ENCODE measurements around the gene OPRL1.
"Not testable (repeated sequence)": the region's sequence is repeated elsewhere in the genome, so short reads cannot be mapped to it uniquely, and the experiment has no call there.

The OPRL1 gene

GRCh38 chr20:64087226-64087825 lies 7.4 kb downstream of the OPRL1 start:
- DNase-seq, result not testable (repeated sequence)

- DNase-seq, result not testable (repeated sequence)
These were observed 8.7 kb downstream of the OPRL1 start for GRCh38 chr20:64088586-64088985.

GRCh38 chr20:64090165-64090564 lies 10.3 kb downstream of the OPRL1 start:
- DNase-seq, result no peak

- DNase-seq, result no peak
These were observed 11.5 kb downstream of the OPRL1 start for GRCh38 chr20:64091340-64091739.

DNA sequence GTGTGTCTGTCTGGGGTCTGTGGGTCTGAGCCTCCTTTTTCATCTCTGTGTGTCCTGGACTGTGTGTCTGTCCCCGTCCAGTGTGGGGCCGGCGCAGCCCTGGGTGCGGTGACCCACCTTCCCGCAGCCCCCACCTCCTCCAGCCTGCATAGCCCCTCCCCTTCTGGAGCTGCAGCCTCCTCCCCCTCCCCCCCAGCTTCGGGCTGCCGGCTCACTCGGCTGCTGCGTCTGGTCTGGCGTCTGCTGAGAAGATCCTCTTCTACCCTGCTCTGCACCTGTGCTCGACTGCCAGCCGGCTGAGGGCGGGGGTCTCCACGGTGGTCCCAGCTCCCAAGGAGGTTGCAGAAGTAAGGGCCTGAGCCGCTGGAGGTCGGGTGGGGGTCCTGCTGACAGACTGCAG lies 11.9 kb downstream of the OPRL1 start:
- DNase-seq, result no peak

- DNase-seq, result no peak
These were observed 12.6 kb downstream of the OPRL1 start for GRCh38 chr20:64092258-64093012.

DNA sequence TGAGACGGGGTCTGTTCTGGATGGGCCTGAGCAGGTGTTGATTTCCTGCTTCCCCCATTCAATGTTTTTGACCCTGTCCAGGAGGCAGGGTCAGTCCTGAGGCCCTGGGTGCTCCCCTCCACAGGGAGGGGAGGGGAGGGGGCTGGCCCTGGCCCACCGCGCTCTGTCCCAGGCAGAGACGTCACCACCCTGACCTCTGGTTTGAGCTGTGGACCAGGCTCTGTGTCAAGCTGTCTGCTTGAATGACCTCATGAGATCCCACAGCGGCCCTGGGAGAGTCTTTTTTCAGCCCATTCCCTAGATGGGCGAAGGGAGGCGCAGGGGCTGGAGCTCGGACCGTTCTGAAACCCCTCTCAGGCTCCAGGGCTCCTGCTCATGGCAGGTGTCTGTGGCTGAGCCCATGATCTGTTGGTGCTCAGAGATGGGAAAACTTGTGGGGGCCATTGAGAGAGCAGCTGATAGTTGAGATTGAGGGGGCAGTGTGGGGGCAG lies 13.2 kb downstream of the OPRL1 start:
- no peak for DNase-seq

GRCh38 chr20:64095455-64095854 lies 15.6 kb downstream of the OPRL1 start:
- no peak for DNase-seq

GRCh38 chr20:64095927-64096326 lies 16.0 kb downstream of the OPRL1 start:
- DNase-seq, result no peak

DNA sequence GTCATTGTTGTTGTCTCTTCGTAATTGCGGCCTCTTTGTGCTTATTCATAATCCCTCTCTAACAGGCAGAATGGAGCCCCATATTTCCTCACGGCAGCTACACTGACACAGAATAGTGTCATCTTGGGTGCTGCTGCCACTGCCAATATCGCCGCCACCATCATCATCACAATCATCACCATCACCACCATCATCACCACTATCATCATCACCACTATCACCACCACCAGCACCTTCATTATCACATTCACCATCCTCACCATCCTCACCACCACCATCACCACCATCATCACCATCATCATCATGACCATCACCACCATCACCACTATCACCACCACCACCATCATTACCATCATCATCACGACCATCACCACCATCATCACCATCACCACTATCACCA lies 16.7 kb downstream of the OPRL1 start:
- DNase-seq, result no peak

DNA sequence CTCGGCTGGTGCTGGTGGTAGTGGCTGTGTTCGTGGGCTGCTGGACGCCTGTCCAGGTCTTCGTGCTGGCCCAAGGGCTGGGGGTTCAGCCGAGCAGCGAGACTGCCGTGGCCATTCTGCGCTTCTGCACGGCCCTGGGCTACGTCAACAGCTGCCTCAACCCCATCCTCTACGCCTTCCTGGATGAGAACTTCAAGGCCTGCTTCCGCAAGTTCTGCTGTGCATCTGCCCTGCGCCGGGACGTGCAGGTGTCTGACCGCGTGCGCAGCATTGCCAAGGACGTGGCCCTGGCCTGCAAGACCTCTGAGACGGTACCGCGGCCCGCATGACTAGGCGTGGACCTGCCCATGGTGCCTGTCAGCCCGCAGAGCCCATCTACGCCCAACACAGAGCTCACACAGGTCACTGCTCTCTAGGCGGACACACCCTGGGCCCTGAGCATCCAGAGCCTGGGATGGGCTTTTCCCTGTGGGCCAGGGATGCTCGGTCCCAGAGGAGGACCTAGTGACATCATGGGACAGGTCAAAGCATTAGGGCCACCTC lies 18.7 kb downstream of the OPRL1 start:
- no peak for DNase-seq

GRCh38 chr20:64099086-64099786 lies 19.4 kb downstream of the OPRL1 start:
- DNase-seq, result no peak

- DNase-seq, result no peak
These were observed 20.1 kb downstream of the OPRL1 start for GRCh38 chr20:64099880-64100565.

DNA sequence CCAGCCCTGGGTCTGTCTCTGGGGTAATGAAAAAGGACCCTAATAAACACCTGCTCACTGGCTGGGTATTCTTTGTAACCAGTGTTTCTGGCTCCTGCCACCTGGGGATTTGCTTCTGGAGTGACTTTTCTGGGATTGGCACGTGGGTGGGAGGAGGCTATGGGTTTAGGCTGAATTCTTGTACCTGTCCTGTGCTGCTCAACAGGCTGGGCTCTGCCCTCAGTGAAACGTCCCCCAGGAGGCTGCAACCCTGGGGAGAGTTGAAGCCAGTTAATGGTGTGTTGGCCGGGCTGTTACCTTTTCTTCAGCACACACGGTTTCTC lies 20.6 kb downstream of the OPRL1 start:
- DNase-seq, result no peak

DNA sequence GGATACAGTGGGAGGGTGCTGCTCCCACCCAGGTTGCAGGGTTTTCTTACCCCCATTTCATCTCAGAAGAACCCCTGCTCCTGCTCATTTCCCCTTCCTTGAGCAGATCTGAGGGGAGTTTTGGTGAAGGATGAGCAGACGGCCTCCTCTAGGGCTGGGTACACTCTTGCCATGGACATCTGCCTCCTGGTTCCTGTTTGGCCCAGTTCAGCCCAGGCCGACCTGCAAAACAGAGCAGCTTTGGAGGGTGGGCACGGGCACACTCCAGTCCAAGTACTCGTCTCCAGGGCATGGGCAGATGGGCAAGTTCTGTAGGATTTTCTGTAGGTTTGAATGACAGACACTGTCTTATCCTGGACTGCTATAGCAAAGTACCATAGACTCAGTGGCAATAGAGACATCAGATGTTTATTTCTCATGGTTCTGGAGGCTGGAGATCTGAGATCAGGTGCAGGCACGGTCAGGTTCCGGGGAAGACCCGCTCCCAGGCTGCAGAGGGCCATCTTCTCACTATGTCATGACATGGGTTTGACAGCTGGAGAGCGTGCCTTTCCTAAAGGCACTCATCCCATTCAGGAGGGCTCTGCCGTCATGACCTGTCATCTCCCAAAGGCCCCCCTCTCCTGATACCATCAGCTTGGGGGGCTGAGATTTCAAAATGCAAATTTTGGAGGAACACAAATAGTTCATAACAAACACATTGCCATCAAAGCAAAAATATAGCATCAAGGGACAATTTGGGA lies 21.2 kb downstream of the OPRL1 start:
- DNase-seq, result no peak

- no peak for DNase-seq
These were observed 22.1 kb downstream of the OPRL1 start for GRCh38 chr20:64101731-64102621.

DNA sequence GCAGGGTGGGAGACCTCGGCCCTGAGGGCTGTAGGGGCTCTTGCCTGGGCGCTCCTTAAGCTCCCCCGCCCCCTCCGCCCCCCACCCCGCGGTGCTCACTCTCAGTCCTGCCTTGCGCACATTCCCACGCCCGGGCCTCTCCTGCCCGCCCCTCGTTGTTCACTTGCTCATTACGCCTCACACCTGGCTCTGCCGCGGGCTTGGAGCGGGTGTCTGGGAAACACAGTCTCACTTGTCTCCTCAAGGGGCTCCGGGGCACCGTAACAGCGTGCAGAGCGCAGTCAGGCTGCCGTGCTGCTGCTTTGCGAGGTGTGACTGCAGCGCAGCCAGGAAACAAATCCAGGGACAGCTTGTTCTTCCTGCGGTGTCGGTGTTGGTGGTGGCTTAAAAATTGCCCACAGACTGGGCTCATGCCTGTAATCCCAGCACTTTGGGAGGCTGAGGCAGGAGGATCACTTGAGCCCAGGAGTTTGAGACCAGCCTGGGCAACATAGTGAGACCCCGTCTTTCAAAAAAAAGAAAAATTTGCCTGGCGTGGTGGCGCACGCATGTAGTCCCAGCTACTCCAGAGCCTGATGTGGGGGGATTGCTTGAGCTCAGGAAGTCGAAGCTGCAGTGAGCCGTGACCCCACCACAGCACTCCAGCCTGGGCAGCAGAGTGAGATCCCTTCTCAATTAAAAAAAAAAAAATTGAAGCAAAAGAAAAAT lies 22.9 kb downstream of the OPRL1 start:
- no peak for DNase-seq

GRCh38 chr20:64103871-64104666 lies 24.2 kb downstream of the OPRL1 start:
- DNase-seq, result peak; percentile 22

DNA sequence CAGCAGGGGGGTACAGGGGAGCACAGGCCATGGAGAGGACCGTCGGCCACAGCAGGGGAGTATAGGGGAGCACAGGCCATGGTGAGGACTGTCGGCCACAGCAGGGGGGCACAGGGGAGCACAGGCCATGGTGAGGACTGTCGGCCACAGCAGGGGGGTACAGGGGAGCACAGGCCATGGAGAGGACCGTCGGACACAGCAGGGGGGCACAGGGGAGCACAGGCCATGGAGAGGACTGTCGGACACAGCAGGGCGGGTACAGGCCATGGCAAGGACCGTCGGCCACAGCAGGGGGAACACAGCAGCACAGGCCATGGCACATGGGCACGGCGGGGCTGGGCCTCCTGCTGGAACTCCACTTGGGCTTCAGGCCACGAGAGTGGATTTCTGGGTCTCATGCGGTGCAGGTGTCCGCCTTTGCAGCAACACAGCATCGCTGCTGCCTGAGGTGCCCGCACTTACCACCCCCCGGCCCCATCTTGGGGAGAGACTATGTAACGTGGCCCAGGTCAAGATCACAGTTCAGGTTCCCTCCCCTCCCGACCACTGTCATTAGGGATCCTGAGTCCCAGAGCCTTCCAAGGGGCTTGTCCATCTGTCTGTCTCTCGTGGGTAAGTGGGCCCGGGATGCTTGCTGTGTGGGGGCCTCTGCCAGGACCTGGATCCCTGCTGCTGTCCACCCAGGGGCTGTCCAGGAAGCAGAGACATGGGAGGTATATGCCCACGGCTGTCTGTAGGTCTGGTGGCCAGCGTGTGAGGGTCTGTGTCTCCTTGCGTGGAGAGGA lies 25.0 kb downstream of the OPRL1 start:
- peak; percentile 24 for DNase-seq

Measured in right forelimb (tissue), 1 donor.